ENCODE measurements around the gene PTPN1.

The PTPN1 gene

GRCh38 chr20:50514035-50514337 lies 3.8 kb downstream of the PTPN1 start:
- peak overlapping the region; percentile 38 for H3K4me3 ChIP-seq (ENCODE audit: low read depth, low read length)
- DNase-seq (ENCODE audit: low read depth), result no peak
- TF ChIP-seq CTCF (conservative IDR thresholded peaks at IDR 0.05; ENCODE audit: low read depth, low read length), result no peak

GRCh38 chr20:50514750-50515149 lies 4.6 kb downstream of the PTPN1 start:
- TF ChIP-seq CTCF (conservative IDR thresholded peaks at IDR 0.05; ENCODE audit: low read depth, low read length), result no peak
- peak overlapping the region; percentile 3 for H3K4me3 ChIP-seq (ENCODE audit: low read depth, low read length)
- DNase-seq (ENCODE audit: low read depth), result no peak

DNA sequence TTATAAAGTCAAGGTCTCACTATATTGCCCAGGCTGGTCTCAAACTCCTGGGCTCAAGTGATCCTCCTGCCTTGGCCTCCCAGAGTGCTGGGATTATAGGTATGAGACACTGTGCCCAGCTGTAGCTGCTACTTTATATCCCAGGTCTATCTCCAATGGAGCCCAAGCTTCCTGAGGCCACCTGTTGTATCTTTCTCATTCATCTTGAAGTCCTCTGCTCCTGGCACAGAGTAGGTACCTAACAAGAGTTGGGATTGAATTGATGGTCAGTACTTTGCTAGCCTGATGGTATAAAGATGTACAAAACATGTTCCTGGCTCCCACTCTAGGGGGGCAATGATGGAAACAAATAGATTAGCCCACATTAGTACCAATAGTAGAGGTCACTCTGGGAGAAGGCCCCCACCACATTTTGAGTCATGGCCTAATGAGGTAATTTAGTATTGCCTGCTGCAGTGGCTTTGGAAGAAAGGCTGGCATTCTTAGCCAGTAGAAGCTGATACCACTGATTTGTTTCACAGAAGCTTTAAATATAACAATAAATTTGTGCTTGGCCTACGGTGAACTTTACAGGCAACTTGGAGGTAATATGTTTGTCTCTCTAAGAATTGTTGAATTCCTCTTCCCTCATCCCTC lies 5.4 kb downstream of the PTPN1 start:
- TF ChIP-seq CTCF (conservative IDR thresholded peaks at IDR 0.05; ENCODE audit: low read depth, low read length), result no peak
- H3K4me3 ChIP-seq (ENCODE audit: low read depth, low read length), result no peak overlapping the region
- DNase-seq (ENCODE audit: low read depth), result no peak

GRCh38 chr20:50516180-50516934 lies 6.2 kb downstream of the PTPN1 start:
- no peak for DNase-seq (ENCODE audit: low read depth)
- TF ChIP-seq CTCF (conservative IDR thresholded peaks at IDR 0.05; ENCODE audit: low read depth, low read length), result no peak
- no peak overlapping the region for H3K4me3 ChIP-seq (ENCODE audit: low read depth, low read length)

DNA sequence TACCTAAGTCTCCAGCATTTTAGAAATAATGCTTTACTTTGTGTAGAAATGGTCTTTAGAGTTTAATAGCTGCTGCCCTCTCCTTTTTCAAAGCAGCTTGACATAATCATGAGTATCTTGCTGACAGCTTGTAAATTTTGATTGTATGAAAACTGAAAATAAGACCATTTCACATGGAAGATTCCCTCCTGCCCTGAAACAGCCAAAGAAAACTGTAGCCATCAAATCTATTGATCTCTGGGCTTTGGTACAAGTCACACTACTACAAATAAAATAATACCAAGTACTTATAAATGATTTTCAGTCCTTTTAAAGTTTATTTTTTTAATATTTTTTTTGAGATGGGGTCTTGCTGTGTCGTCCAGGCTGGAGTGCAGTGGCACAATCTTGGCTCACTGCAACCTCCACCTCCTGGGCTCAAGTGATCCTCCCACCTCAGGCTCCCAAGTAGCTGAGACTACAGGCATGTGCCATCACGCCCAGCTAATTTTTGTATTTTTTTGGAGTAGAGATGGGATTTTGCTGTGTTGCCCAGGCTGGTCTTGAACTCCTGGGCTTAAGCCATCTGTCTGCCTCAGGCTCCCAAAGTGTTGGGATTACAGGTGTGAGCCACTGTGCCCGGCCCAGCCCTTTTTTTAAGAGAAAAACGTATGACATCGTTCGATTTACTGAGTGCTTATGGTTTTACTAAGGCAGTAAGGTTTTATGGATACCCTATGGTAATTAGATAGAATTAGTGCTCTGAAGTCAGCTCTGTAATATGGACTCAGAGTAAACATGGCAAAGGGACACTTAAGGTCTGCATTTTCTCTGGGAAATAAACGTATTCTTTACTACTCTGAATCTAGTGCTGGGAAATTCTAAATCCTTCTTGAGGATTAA lies 7.0 kb downstream of the PTPN1 start:
- no peak for TF ChIP-seq CTCF (conservative IDR thresholded peaks at IDR 0.05; ENCODE audit: low read depth, low read length)
- no peak overlapping the region for H3K4me3 ChIP-seq (ENCODE audit: low read depth, low read length)
- DNase-seq (ENCODE audit: low read depth), result no peak

DNA sequence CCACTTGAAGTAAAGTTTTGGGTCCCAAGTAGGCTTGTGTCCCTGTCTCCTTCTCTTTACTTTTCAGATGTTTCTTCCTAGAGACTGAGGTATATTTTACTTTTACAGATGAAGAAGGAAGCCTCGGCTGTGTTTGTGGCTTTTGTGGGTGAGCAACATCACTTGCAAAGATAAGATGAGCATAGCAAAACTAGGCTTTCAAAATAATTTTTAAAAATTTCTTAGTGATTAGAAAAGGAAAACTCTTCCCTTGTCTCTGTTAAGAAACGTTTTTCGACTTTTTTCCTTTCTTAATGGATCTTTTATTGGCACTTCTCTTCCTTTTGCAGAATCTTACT lies 7.6 kb downstream of the PTPN1 start:
- DNase-seq (ENCODE audit: low read depth), result no peak
- no peak for TF ChIP-seq CTCF (conservative IDR thresholded peaks at IDR 0.05; ENCODE audit: low read depth, low read length)
- no peak overlapping the region for H3K4me3 ChIP-seq (ENCODE audit: low read depth, low read length)

All from choroid plexus epithelial cell (primary cell).